NCI-H2107 treated with DMSO at 0.1 percent for 48 hours (cell line): ENCODE measurements around the gene GLT8D2.

ENCODE experiments used
- DNase-seq: peaks from one replicate; lab custom pipeline; 2025; ENCODE audit not compliant: unreplicated experiment; lab: John Stamatoyannopoulos, UW

The GLT8D2 gene

DNA sequence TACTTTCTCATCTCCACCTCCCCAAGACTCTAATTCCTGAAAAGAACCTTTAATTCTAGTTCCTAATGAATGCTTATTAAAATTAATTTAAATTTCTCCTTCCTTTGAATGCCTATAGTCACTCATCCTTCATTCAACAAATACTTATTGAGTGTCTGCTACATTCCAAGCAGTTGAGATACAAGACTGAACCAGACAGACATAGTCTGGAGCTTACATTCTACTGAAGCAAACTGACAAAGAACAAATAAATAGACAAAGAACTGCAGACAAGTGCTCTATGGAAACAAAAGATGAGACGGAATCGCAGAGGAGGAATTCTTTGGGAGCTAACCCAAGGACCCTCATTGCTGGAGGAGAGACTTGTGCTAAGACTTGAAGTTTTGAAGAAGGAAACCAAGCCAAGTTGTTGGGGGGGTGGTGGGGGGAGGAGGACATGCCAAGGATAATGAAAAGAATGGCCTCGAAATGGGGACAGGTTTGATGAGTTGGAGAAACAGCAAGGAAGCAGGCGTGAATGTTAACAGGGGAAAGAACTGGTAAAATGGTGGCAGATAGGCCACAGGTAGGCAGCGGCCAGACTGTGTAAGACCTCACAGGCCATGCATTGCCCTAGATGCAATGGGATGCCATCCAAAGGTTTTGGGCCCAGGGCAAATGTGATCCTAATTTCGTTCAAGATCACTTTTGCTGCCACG is 94.0 kb downstream of the GLT8D2 start:
- no peak for DNase-seq

DNA sequence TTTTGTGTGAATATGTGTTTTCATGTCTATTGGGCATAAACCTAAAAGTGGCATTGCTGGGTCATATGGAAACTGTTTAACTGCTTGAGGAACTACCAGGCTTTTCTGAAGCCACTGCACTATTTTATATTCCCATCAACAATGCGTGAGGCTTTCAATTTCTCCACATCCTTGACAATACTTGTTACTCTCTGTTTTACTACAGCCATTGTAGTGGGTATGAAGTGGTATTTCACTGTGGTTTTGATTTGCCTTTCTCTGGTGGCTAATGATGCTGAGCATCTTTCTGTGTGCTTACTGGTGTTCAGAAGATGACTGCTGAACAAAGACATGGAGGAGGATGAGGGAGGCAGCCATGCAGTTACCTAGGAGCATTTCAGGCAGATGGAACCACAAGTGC is 97.5 kb downstream of the GLT8D2 start:
- DNase-seq = no peak

DNA sequence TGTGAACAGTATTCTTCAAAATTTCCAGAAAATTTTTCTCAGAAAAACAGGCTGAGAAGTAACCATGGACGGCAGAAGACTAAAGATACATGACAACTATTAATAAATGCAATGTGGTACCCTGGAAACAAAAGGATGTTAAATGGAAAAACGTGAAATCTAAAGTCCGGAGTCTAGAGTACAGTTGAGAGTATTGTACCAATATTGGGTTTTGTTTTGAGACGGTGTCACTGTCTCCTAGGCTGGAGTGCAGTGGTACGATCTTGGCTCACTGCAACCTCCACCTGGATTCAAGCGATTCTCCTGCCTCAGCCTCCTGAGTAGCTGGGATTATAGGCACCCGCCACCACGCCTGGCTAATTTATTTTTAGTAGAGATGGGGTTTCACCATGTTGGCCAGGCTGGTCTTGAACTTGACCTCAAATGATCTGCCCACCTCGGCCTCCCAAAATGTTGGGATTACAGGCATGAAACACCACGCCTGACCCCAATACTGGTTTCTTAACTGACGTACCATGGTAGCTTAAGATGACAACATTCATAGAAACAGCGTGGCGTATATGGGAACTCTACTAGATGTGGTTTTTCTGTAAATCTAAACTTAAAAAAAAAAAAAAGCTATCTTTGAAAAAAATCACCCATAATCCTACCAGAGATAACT is 101.1 kb downstream of the GLT8D2 start:
- no peak for DNase-seq

DNA sequence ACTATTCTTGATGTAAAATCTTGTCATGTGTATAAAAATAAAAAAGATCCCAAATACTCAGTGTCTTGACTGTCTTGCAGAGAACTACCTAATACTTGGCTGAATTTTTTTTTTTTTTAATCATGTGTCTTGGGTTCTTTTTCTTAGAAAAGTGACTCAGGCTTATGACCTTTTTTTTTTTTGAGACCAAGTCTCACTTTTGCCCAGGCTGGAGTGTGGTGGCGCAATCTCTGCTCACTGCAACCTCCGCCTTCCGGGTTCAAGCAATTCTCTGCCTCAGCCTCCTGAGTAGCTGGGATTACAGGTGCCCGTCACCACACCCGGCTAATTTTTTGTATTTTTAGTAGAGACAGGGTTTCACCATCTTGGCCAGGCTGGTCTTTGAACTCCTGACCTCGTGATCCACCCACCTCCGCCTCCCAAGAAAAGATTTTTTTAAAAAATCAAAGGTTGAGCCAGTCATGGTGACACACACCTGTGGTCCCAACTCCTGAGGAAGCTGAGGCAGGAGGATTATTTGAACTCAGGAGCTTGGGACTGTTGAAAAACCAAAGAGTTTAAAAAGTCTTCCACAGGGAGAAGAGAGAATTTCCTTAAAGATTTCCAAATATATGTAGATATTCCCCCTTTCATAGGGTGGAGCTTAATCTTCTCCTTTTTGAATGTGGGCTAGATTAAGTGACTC is 102.0 kb downstream of the GLT8D2 start:
- no peak for DNase-seq

DNA sequence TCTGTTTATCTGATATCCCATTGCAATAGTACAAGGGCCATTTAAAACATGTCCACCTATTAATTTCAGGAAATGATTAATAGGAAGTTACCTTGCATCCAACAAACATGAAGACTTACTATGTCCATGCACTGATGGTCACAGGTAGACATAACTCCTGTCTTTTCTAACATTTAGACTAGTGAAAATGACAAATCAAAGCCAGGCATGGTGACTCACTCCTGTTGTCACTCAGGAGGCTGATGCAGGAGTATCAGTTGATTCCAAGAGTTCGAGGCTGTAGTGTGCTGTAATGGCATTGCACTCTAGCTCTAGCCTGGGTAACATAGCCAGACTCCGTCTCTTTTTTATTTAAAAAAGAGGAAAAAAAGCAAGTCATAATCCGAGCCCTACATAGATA is 105.0 kb downstream of the GLT8D2 start:
- DNase-seq = no peak
